GM19455 (cell line): ENCODE results near the gene TXNRD2.

Experiments
- ATAC-seq: cut with Tn5 transposase; IDR thresholded peaks from one replicate; pipeline ENCODE4 v1.9.1; 2021; ENCODE audit not compliant: unreplicated experiment

The TXNRD2 gene

DNA sequence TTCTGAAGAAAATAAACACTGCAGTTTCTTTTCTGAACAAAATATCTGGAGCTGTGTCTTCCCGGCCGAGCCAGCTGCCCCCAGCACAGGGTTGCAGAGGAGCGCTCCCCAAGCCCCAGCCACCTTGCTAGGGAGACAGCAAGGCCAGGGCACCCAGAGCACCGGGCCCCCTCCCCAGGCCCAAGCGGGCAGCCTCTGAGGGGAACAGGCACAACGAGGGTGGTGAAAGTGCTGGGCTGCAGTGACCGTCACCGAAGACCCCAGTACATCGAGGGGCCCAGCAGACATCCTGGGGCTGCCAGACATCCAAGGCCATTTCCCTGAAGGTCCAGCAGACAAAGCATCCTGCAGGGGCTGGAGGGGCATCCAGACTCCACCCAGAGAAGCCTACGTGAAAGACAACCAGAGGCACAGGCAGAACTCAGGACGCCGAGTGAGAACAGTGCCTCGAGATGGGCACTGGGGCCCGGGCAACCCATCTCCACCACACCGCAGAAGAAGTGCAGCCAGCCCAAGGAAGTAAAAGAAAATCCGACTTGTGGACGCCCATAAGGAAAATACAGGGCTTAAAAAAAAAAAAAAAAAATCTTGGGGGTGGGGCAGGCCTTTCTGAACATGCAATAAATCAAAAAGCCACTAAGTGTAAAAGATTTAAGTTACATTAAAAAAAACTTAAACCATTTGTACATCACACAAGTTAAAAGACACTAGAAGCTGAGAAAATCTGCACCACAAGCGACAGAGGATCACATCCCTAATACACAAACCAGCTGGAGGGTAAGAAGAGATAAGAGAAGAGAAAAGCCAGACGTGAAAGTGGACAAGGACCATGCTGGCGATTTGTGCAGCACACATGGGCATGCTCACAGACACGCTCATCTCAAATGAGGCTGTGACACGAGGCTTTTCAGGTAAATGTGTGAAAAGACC is 36.0 kb downstream of the TXNRD2 start:
- ATAC-seq: no peak

DNA sequence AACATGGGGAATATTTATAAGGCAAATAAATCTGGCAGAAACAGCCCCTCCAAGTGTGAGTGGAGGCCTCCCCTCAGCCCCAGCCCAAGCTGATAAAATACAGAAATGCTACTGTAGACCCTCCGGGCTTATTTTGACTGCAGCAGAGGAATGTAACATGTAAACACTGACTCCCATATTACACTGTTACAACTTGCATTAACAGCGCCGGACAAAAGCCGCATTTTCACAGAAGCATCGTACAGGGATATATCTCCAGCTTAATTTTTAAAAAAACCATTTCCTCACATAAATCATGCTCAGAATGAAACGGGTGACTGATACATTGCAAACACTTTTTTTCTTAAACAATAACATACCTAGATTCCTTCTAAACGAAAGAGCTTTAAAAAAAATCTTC is 36.7 kb downstream of the TXNRD2 start:
- ATAC-seq: no peak

DNA sequence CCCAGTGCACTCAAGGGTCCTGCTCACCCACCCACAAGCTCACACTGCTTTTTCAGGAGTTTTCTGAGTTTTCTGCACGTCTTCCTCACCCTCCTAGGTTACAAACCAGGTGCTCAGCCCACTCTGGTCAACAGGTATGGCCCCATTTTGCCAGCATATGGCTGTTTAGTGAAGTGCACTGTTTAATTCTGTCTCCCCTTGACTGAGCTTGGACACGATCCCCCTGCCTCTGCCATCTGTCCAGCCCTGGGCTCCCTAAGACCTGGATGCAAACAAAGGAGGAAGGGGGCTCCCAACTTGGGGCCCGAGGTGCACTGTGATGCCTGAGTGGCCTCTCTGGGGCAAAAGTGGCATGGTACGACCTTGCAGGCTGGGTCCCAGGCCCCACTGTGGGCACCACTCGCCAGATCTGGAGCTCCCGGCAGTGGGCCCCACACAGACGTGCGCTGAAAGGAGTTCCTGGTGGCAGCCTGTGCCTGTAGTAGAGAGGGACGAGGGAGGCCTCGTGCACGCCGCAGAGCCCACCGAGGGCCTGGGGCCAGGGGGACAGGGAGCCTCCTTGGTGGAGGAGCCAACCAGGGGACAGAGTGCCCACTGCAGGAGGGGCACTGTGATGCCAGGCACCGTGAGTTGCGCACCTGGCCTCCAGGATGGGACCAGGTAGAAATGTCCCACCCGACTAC is 37.3 kb downstream of the TXNRD2 start:
- ATAC-seq: no peak

DNA sequence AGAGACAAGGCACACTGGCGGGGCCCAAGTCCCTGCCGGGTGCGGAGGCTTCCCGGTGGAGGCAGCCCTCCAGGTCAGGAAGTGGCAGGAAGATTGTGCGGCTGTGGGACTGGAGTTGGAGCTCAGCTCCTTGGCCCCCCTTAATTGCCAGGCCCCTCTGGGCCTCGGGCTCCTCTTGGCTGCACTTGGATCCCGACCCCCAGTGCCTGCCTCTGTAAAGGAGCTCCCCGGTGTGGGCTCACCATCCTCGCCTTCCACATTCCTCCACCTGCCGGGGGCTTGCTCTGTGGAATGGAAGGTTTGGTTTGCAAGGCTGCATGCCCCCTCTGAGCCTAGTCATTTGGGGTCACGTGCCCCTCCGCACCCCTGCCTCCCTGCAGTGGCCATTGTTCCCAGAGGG is 38.1 kb downstream of the TXNRD2 start:
- ATAC-seq: no peak

DNA sequence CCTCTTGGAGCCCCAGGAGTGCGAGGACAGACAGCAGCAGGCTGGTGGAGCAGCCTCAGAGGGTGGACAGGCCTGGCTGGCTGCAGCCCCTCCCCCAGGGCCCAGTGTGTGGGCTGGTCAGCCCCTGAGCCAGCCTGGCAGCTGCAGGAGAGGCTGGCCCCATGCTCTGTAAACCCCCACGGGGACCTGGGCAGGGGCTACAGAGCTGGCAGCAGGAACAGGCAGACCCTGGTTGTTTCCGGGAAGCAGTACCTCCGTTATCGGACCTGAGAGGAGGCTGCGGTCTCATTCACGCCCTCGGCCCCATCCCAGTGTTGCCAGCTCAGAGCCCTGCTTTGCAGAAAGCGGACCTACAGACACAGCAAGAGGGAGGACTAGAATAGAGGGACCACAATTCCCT is 38.6 kb downstream of the TXNRD2 start:
- no peak for ATAC-seq

DNA sequence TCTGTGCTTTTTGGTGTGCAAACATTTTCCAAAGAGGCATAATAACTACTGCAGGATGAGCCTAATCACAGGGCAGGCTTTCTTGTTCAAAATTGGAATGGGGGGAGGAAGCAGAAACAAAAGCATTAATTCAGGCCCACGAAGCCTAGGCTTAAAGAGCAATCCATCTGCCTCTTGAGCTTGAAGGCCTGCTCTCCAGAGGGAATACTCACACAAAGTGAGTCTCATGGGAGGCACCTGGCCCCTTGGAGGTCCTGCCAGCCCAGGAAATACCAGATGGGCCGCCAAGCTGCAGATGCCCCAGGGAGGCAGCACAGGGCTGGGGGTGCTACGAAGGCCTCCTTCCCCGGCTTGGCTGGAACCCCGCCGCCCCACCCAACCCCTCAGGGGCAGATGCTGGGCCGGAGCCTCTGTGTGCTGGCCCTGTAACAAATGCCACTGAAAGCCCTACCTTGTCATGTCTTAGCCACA is 39.3 kb downstream of the TXNRD2 start:
- ATAC-seq: no peak

DNA sequence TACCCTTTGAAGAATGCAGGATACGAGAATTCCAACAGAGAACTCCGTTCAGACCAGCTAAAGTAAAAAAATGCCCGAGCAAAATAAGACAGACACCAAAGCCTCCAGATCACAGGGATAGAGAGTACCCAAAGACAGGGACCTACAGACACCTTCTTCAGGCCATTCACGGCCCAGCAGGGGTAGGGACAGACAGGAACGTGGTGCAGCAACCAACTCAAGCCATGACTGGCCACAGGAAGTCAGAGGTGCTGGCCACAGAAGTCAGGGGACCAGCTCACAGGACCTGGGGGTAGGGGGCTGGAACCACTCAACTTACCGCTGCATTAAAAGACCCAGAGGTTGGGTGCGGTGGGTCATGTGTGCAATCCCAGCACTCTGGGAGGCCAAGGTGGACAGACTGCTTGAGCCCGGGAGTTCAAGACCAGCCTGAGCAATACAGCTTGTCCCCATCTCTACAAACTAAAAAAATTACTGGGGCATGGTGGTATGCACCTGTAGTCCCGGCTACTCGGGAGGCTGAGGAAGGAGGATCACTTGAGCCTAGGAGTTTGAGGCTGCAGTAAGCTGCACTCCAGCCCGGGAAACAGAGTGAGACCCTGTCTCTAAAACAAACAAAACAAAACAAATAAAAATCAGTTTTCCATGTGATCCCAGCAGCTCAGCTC is 39.9 kb downstream of the TXNRD2 start:
- no peak for ATAC-seq

DNA sequence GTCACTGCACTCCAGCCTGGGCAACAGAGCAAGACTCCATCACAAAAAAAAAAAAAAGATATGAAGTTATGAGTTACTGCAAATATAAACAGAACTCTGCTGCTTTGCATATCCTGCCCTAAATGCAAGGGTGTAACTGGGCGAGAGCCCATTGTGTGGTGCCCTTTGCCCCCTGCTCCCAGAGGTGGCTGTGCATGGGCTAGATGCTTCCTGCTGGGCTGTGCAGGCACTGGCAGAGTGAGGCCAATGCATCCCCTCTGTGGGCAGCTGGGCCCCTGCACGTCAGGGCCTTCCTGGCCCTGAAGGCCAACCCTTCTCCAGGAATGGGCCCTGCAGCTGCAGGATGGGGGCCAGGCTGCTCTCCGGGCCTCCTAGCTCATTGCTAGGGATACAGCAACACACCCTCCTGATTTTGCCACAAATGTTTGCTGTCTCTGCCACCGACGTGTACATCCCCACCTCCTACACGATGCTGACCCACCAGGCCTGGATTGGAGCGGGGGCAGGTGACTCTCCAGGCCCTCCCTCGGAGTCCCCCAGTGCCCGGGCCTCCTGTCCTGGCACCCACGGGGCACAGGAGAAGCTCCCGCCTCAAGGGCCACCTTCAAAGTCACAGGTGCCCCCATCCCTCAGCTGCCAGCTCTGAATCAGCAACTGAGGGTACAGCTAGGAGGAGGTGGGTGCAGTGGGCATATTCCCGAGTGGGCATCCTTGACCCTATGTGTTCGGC is 40.7 kb downstream of the TXNRD2 start:
- no peak for ATAC-seq

DNA sequence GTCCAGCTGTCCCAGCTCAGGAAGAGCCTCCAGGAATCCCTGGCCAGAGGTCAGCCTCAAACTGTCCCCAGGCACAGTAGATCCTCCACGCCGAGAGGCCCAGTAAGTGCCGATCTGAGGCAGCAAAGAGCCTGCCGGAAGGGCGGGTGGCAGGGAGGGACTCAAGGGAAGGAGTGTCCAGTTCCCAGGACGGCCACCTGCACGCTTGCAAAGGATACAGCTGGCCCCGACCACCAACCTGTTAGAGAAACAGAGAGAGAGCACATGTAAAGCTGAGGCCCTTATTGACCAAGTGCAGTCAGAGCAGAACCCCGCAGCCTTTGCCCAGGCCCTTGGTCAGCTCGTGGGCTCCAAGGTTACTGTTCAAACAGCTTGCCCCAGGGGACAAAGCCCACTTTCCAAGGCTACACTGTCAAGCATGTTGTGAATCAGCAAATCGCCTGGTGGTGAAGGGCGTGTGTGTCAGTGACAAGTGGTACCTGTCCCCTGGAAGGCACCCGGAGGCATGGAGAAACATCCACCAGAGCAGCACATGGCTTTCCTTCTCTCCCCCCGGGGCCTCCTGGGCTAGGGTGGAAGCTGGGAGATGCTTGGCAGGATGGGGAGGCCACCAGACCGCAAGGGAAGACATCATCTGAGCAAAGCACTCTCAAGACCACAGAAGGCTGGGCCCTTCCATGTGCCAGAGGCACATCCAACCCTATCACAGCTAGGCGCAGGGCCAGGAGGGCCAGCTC is 42.6 kb downstream of the TXNRD2 start:
- no peak for ATAC-seq

DNA sequence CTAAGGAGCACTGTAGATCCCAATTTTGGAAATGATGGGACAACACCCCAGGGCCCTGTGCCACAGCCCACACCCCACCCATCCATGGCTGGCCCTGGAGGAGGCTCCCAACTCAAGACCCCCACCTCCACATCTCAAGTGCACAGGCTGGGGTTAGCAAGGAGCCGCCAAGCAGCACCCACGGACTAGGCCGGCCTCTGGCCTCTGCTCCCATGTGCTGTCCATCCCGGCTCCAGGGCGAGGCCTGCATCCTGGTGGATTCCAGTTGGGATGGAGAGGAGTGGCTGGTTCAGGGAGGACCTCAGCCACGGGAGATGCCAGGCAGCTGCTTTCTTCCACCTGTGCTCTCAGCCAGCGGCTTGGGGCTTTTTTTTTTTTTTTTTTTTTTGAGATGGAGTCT is 43.5 kb downstream of the TXNRD2 start:
- no peak for ATAC-seq

DNA sequence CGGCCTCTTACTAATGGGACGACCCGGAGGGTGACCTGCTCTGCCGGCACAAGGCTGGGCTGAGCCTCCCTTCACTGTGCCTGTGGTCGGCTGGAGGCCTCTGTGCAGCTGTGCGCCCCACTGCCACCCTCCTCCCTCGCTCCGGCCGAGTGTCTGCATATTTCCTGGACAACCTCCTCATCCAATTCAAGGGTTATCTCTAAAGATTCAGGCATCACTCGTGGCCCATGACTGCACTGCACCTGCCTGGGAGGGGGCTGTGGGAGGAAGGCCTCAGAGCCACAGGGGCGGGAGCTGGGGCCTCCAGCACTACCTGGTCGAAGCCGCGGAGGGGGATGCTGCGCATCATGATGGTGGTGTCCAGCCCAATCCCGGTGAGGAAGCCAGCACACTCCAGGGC is 43.9 kb downstream of the TXNRD2 start:
- ATAC-seq: no peak

DNA sequence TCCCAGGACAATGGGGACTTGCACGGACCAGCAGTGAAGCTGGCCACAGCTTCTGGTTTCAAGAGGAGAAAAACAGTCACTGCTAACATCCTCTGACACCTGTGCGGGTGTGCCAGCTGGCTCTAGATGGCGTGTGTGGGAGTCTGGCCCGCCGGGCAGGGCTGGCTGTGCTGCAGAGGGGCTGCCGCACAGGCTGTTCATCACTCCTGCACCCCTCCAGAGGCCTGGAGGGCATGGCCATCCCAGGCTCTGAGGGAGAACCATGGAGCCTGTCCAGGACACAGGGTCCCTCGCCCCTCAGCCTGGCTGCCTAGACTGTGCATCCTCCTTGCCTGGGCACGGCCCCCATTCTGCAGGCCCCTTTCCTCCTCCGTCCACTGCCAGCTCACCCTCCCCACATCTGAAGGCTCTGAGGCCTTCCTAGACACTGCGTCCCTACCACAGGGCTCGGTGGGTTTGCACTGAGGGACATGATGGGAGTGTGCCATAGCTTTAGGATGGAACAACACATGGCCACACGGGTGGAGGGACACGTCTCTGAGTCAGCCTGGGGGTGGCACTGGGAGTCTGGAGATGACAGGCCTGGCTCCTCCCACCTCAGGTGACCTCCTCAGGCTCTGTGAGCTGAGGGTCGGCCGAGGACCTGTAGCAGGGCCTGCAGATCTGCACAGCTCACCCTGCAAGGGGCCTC is 44.8 kb downstream of the TXNRD2 start:
- no peak for ATAC-seq

DNA sequence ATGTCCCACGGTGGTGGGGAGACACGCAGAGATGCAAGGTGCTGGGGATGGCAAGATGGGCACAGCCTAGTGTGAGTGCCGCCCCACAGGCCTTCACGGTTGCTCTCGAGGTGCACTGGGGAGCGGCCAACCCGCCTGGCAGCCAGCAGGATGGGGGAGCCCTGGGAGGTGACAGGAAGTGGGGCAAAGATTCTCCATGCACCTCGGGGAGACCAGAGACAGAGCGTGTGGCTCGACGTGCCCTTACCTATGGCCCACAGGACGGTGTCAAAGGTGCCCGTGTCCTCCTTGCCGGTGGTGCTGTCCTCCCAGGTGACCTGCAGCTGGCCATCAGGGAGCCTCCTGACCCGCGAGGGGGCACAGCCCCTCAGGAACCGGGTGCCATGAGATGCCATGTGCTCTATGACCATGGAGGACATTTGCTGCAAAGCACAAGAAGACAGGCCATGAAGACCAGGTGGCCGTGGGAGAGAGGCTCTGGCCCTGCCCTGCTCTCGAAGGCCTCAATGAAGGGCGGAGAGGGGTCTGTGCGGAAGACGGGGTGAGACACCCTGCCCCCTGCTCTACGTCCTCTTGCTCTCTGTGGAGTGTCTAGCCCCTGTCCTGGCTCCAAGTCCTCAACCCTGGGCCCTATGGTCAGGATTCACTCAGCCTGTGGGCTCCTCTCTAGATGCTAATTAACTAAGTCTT is 46.3 kb downstream of the TXNRD2 start:
- no peak for ATAC-seq

DNA sequence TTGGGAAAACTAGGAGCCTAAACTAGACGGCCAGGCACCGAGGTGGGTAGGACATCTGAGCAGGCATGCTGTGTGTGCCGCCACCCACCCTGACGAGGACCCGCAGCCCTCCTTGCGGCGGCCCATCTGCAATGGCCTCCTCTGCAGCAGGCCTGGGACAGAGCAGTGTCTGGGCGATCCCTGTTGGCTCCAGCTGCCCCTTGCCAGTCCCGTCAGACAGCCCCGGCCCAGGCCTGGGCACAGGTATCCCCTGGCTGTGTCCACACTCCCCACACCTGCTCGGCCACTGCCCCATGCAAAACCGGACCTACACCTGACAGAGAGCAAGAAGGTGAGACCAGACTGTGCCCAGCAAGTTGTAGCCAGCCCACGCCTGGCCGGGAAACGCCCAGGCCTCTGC is 48.3 kb downstream of the TXNRD2 start:
- ATAC-seq: no peak

DNA sequence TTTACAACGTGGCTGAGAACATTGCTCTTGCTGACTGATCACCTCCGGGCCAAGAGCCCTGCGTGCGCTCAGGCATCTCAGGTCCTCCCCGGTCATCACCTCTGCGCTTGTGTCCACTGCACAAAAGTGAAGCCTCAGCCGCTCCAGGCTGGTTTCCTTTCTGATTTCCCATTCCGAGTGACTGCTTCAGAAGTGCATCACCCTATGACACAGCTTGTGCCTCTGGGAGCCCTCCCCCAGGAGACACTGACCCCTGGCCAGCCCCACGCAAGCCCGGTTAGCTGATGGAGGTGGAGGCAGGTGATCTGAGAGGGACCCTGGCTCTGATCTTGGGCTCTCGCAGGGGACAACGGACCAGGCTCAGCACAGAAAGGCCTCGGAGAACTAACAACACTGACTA is 48.7 kb downstream of the TXNRD2 start:
- ATAC-seq: no peak

DNA sequence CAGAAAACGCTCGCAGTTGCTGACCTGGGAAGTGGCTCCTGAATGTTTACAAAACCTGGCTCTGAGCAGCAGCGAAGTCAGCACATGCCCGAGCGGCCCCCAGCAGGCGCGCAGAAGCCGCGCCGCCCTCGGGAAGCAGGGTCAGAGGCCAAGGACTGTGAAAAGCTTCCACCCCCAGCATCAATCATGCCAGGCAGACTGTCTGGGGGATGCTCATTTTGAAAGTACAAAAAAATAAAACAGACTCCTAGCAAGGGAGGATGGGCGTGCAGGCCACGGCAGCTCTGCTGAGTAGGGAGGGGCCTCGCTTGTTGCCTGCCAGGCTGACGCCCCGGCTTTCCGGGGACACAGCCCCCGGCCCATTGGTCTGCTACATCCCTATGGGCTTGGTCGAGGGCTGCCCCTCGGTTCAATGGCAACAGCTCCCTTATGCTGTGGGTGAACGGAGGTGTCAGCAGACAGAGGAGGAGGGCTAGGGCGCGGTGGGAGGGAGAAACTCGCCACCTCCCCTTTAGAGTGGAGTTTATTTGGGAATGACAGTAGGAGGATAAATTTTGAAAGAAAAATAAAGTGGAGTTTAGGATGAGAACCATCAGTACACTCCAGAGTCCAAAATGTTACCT is 49.2 kb downstream of the TXNRD2 start:
- ATAC-seq: no peak

DNA sequence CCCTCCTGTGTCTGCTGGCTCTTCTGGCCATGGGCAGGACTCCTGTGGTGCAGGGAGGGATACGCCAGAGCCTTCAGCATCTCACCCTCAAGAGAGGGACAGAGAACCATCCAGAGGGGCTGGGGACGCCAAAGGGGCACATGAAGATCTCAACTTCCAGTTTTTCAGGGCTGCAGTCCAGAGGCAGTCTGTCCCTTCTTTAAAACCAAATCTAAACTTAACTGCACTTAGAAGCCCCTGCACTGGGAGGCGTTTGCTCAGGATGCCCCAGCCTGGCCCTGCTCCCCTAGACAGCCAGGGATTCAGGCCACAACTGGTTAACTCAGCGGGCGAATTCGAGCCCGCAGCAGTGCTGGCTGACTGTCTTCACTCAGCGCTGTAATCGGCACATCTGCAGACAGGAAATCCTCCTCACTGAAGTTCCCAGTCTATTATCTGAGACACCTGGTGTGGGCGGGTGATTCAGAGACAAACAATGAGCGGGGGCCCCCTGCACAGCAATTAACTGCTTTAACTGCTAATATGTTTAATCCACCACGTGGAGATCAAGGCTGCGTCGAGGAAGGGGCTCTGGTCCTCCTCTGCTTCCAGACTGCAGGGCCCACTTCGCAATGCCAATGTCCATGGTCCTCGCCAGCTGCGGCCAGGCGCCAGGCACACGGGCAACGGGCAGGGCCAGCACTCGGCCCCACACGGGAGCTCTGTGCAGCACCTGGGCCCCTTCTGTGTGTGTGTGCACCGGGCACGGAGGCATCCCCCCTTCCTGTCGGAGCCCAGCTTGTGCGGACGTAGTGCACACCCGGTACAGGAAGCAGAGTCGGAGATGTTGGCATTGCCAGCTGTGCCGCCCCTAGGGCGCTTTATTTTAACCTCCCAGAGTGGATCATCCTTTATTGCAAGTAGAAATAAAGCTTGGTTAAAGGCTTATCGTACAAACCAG is 50.0 kb downstream of the TXNRD2 start:
- ATAC-seq: no peak
